Neural cell (in vitro differentiated cells): ENCODE data around the gene PPP3R2. TPM values are rescaled to one million over a fixed set of nuclear protein-coding genes. Genes with fewer than 3 reads are reported as not detected.

Experiments used
- H2AFZ ChIP-seq: fragments of 200-600, 300-800 bp; sonication (generic), shearing (Covaris generic); 2 replicates; pipeline ENCODE4 v1.6.0; 2014; ENCODE audit warnings: low read depth, mild to moderate bottlenecking, antibody characterized with exemption, low read length, moderate library complexity
- H3F3A ChIP-seq: fragments of 200-600 bp; shearing (Covaris generic); 2 replicates; pipeline ENCODE4 v1.6.1; 2016; ENCODE audit warnings: mild to moderate bottlenecking, moderate library complexity, mixed read lengths, antibody characterized with exemption, low read length; ENCODE audit not compliant: insufficient read depth, poor library complexity, severe bottlenecking
- H3K27ac ChIP-seq: fragments of 200-600, 300-800 bp; sonication (generic), shearing (Covaris generic); 2 replicates; pipeline ENCODE4 v1.5.1; 2014; ENCODE audit warnings: mild to moderate bottlenecking, low read length, moderate library complexity
- H3K27me3 ChIP-seq: fragments of 300-800, 200-600 bp; sonication (generic), shearing (Covaris generic); 2 replicates; pipeline ENCODE4 v1.6.0; 2014; ENCODE audit warnings: mild to moderate bottlenecking, low read depth, low read length, moderate library complexity; ENCODE audit not compliant: insufficient read depth
- H3K36me3 ChIP-seq: fragments of 300-800, 200-600 bp; sonication (generic), shearing (Covaris generic); 2 replicates; pipeline ENCODE4 v1.5.1; 2014; ENCODE audit warnings: mild to moderate bottlenecking, antibody characterized with exemption, low read length, moderate library complexity; ENCODE audit not compliant: insufficient read depth
- H3K4me2 ChIP-seq: fragments of 300-800, 200-600 bp; sonication (generic), shearing (Covaris generic); 2 replicates; pipeline ENCODE4 v1.6.0; 2014; ENCODE audit warnings: mild to moderate bottlenecking, low read length
- H3K4me3 ChIP-seq: fragments of 300-800, 200-600 bp; sonication (generic), shearing (Covaris generic); 2 replicates; pipeline ENCODE4 v1.5.1; 2014; ENCODE audit warnings: mild to moderate bottlenecking, low read length, moderate library complexity
- H3K79me2 ChIP-seq: fragments of 200-600 bp; shearing (Covaris generic); replicated peaks from 2 replicates; pipeline ENCODE4 v1.6.0; 2014; ENCODE audit warnings: mild to moderate bottlenecking, low read length, moderate library complexity; ENCODE audit not compliant: insufficient read depth
- H3K9ac ChIP-seq: fragments of 300-800, 200-600 bp; sonication (generic), shearing (Covaris generic); 2 replicates; pipeline ENCODE4 v1.6.1; 2016; ENCODE audit warnings: mild to moderate bottlenecking, low read length, mixed read lengths
- H3K9me2 ChIP-seq: fragments of 200-600 bp; shearing (Covaris generic); 2 replicates; pipeline ENCODE4 v1.6.1; 2016; ENCODE audit warnings: mild to moderate bottlenecking, low read length, mixed read lengths; ENCODE audit not compliant: insufficient read depth
- H3K9me3 ChIP-seq: fragments of 200-600, 300-800 bp; sonication (generic), shearing (Covaris generic); 2 replicates; pipeline ENCODE4 v1.6.1; 2016; ENCODE audit warnings: mild to moderate bottlenecking, mixed run types, low read length, moderate library complexity, mixed read lengths
- H4K20me1 ChIP-seq: fragments of 200-600 bp; shearing (Covaris generic); 2 replicates; pipeline ENCODE4 v1.6.1; 2016; ENCODE audit warnings: mild to moderate bottlenecking, mixed run types; ENCODE audit not compliant: insufficient read depth
- CTCF ChIP-seq: fragments of 450-650 bp; IDR thresholded peaks from 2 replicates; pipeline ENCODE4 v1.5.1; 2014; ENCODE audit warnings: antibody characterized with exemption, mild to moderate bottlenecking, moderate library complexity; ENCODE audit not compliant: poor library complexity, severe bottlenecking
- EP300 ChIP-seq: fragments of 450-650 bp; conservative IDR thresholded peaks from 2 replicates; pipeline ENCODE4 v1.6.1; 2014; ENCODE audit warnings: antibody characterized with exemption, mild to moderate bottlenecking, moderate library complexity; ENCODE audit not compliant: poor library complexity, severe bottlenecking
- EZH2 ChIP-seq: fragments of 200-600, 300-800 bp; shearing (Covaris generic), sonication (generic); IDR thresholded peaks from 2 replicates; pipeline ENCODE4 v1.6.1; 2014; ENCODE audit warnings: antibody characterized with exemption, low read length, borderline replicate concordance, mild to moderate bottlenecking; ENCODE audit not compliant: insufficient read depth, poor library complexity, severe bottlenecking
- MXI1 ChIP-seq: fragments of 450-650 bp; conservative IDR thresholded peaks from 2 replicates; pipeline ENCODE4 v1.6.1; 2014; ENCODE audit warnings: antibody characterized with exemption, mild to moderate bottlenecking; ENCODE audit not compliant: poor library complexity, severe bottlenecking
- POLR2AphosphoS5 ChIP-seq: IDR thresholded peaks from 2 replicates; pipeline ENCODE4 v1.6.1; 2012
- RAD21 ChIP-seq: fragments of 450-650 bp; conservative IDR thresholded peaks from 2 replicates; pipeline ENCODE4 v1.6.1; 2014; ENCODE audit warnings: antibody characterized with exemption, mild to moderate bottlenecking, moderate library complexity
- SMC3 ChIP-seq: fragments of 450-650 bp; conservative IDR thresholded peaks from 2 replicates; pipeline ENCODE4 v1.6.1; 2014; ENCODE audit warnings: antibody characterized with exemption, mild to moderate bottlenecking, moderate library complexity; ENCODE audit not compliant: poor library complexity
- TAF1 ChIP-seq: IDR thresholded peaks from 2 replicates; pipeline ENCODE4 v1.6.1; 2012; ENCODE audit warnings: low read depth
- polyA plus RNA-seq: library from polyadenylated mRNA; depleted of rRNA; stranded (reverse); fragments of >200 nt; gene quantifications from 2 replicates; pipeline ENCODE4 v1.2.3, GENCODE V29; 2014
- TF ChIP-seq, protein P1 (sequence below): IDR thresholded peaks from 2 replicates; pipeline ENCODE4 v1.6.1; 2012; ENCODE audit warnings: borderline replicate concordance

The PPP3R2 gene
- polyA plus RNA-seq, 1 donor from 2014 or later = not detected

- TF ChIP-seq SMC3 (no peak), EP300 (no peak), MXI1 (no peak), CTCF (no peak), RAD21 (no peak), POLR2AphosphoS5 (no peak), EZH2 (no peak)
- TF ChIP-seq, protein P1, sequence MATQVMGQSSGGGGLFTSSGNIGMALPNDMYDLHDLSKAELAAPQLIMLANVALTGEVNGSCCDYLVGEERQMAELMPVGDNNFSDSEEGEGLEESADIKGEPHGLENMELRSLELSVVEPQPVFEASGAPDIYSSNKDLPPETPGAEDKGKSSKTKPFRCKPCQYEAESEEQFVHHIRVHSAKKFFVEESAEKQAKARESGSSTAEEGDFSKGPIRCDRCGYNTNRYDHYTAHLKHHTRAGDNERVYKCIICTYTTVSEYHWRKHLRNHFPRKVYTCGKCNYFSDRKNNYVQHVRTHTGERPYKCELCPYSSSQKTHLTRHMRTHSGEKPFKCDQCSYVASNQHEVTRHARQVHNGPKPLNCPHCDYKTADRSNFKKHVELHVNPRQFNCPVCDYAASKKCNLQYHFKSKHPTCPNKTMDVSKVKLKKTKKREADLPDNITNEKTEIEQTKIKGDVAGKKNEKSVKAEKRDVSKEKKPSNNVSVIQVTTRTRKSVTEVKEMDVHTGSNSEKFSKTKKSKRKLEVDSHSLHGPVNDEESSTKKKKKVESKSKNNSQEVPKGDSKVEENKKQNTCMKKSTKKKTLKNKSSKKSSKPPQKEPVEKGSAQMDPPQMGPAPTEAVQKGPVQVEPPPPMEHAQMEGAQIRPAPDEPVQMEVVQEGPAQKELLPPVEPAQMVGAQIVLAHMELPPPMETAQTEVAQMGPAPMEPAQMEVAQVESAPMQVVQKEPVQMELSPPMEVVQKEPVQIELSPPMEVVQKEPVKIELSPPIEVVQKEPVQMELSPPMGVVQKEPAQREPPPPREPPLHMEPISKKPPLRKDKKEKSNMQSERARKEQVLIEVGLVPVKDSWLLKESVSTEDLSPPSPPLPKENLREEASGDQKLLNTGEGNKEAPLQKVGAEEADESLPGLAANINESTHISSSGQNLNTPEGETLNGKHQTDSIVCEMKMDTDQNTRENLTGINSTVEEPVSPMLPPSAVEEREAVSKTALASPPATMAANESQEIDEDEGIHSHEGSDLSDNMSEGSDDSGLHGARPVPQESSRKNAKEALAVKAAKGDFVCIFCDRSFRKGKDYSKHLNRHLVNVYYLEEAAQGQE = no peak
- Histone ChIP-seq H3F3A (no peaks in the 10 kb centered on the region), H3K79me2 (no peaks in the 10 kb centered on the region), H3K27ac (no peak overlapping the region), H3K4me3 (no peak overlapping the region), H2AFZ (no peak overlapping the region), H3K9me3 (no peaks in the 10 kb centered on the region), H3K27me3 (no peaks in the 10 kb centered on the region), H3K36me3 (no peaks in the 10 kb centered on the region), H3K4me2 (no peak overlapping the region), H3K9me2 (no peaks in the 10 kb centered on the region), H3K9ac (no peak overlapping the region), H4K20me1 (no peaks in the 10 kb centered on the region)
Measured at GRCh38 chr9:101626295-101626694, 31.5 kb upstream of the PPP3R2 start.

GRCh38 chr9:101625876-101626275 lies 31.1 kb upstream of the PPP3R2 start:
- Histone ChIP-seq H3K9me3 (no peaks in the 10 kb centered on the region), H4K20me1 (no peaks in the 10 kb centered on the region), H3K4me2 (no peak overlapping the region), H3K79me2 (no peaks in the 10 kb centered on the region), H3K27me3 (no peaks in the 10 kb centered on the region), H3K4me3 (no peak overlapping the region), H3F3A (no peaks in the 10 kb centered on the region), H3K9me2 (no peaks in the 10 kb centered on the region), H3K9ac (no peak overlapping the region), H3K27ac (no peak overlapping the region), H2AFZ (no peak overlapping the region), H3K36me3 (no peaks in the 10 kb centered on the region)
- TF ChIP-seq, protein P1 = no peak
- TF ChIP-seq CTCF (no peak), EZH2 (no peak), POLR2AphosphoS5 (no peak), TAF1 (no peak), MXI1 (no peak), EP300 (no peak), RAD21 (no peak)
